HTR-8/SVneo (cell line): ENCODE measurements around the gene SSBP2.

ENCODE experiments used
- DNase-seq: peaks from one replicate; pipeline ENCODE4 v3.0.0; 2011; ENCODE audit warnings: low spot score, mixed read lengths; ENCODE audit not compliant: insufficient read length
- FAIRE-seq: peaks from 2 replicates; lab custom pipeline; 2011; peaks lifted over from hg19 to GRCh38; lab: Jason Lieb, UNC

Gene SSBP2

GRCh38 chr5:81751009-81751835 lies at the start of gene SSBP2:
SSBP2 (minus strand) TSS chr5:81751097; CDS start chr5:81751042, 55 bp downstream.
- DNase-seq (peak; percentile 89), FAIRE-seq (peak; percentile 97)

- DNase-seq = no peak
- no peak for FAIRE-seq
These were observed 44.8 kb upstream of the SSBP2 start for GRCh38 chr5:81795666-81796065.

GRCh38 chr5:81794226-81794625 lies 43.3 kb upstream of the SSBP2 start:
- no peak for FAIRE-seq
- no peak for DNase-seq

GRCh38 chr5:81790336-81790735 lies 39.4 kb upstream of the SSBP2 start:
- no peak for FAIRE-seq
- no peak for DNase-seq

- FAIRE-seq = no peak
These were observed 38.1 kb upstream of the SSBP2 start for GRCh38 chr5:81789033-81789432.

GRCh38 chr5:81788329-81788728 lies 37.4 kb upstream of the SSBP2 start:
- DNase-seq (no peak), FAIRE-seq (no peak)

More at GRCh38 chr5:81789033-81789432, 38.1 kb upstream of the SSBP2 start:
- no peak for DNase-seq

- DNase-seq = no peak
- no peak for FAIRE-seq
These were observed 36.8 kb upstream of the SSBP2 start for GRCh38 chr5:81787474-81788242.

- DNase-seq (no peak), FAIRE-seq (no peak)
These were observed 36.1 kb upstream of the SSBP2 start for GRCh38 chr5:81786991-81787390.

- FAIRE-seq (no peak), DNase-seq (no peak)
These were observed 35.6 kb upstream of the SSBP2 start for GRCh38 chr5:81786496-81786895.

- DNase-seq (no peak), FAIRE-seq (no peak)
These were observed 34.4 kb upstream of the SSBP2 start for GRCh38 chr5:81785322-81785721.

GRCh38 chr5:81783401-81783800 lies 32.5 kb upstream of the SSBP2 start:
- DNase-seq (no peak), FAIRE-seq (no peak)

GRCh38 chr5:81782811-81783210 lies 31.9 kb upstream of the SSBP2 start:
- DNase-seq (no peak), FAIRE-seq (no peak)

GRCh38 chr5:81779916-81780266 lies 29.0 kb upstream of the SSBP2 start:
- no peak for DNase-seq
- FAIRE-seq = no peak

- DNase-seq (no peak), FAIRE-seq (no peak)
These were observed 28.4 kb upstream of the SSBP2 start for GRCh38 chr5:81779125-81779915.

- DNase-seq (no peak), FAIRE-seq (no peak)
These were observed 27.7 kb upstream of the SSBP2 start for GRCh38 chr5:81778642-81779041.

GRCh38 chr5:81776258-81776657 lies 25.4 kb upstream of the SSBP2 start:
- no peak for FAIRE-seq
- DNase-seq = no peak

GRCh38 chr5:81774374-81774773 lies 23.5 kb upstream of the SSBP2 start:
- no peak for DNase-seq
- FAIRE-seq = no peak

- FAIRE-seq = no peak
- DNase-seq = no peak
These were observed 22.7 kb upstream of the SSBP2 start for GRCh38 chr5:81773574-81773973.

- DNase-seq (no peak), FAIRE-seq (no peak)
These were observed 22.3 kb upstream of the SSBP2 start for GRCh38 chr5:81773161-81773560.

- FAIRE-seq (no peak), DNase-seq (no peak)
These were observed 21.6 kb upstream of the SSBP2 start for GRCh38 chr5:81772488-81772887.
